PC-3 (cell line): ENCODE measurements around the gene MYBPC3.

Experiments
- CTCF ChIP-seq: fragments of 300-600 bp; sonication (generic); conservative IDR thresholded peaks from 2 replicates; pipeline ENCODE4 v1.5.1; 2017; ENCODE audit warnings: antibody characterized with exemption, low read depth, mild to moderate bottlenecking, low read length
- EZH2 ChIP-seq: fragments of 300-600 bp; sonication (generic); IDR thresholded peaks from one replicate; pipeline ENCODE4 v1.6.1; 2017; ENCODE audit warnings: antibody characterized with exemption, mild to moderate bottlenecking, low read length; ENCODE audit not compliant: unreplicated experiment

GRCh38 chr11:47348859-47349258, 3.6 kb downstream of the MYBPC3 start:
- TF ChIP-seq CTCF = peak; percentile 43
- TF ChIP-seq EZH2 = no peak
